ENCODE measurements around the gene STX12. TPM values are rescaled to one million over a fixed set of nuclear protein-coding genes. Genes with fewer than 3 reads are reported as not detected.
"Not testable (repeated sequence)": the region's sequence is repeated elsewhere in the genome, so short reads cannot be mapped to it uniquely, and the experiment has no call there.

STX12 gene
- total and polyA plus RNA-seq, 5 donors: 20.1 to 40.8 (median 29.6) TPM

GRCh38 chr1:27830621-27831440, 57.8 kb downstream of the STX12 start, which contains the start of gene PPP1R8:
TSS of gene PPP1R8 (plus strand) at chr1:27830782. CDS start at chr1:27830836, 54 bp downstream.
- DNase-seq (peak; percentile 95 to 98 (median 97)), ATAC-seq (peak; percentile 99 to 100)
- Histone ChIP-seq H3K4me3 (ENCODE audit: low read length) (peak within 1 kb of the TSS; percentile 87), H3K9me3 (ENCODE audit: control insufficient read depth, low read length) (no peaks in the 10 kb centered on the region), H3K27me3 (ENCODE audit: control insufficient read depth, insufficient read depth) (no peaks in the 10 kb centered on the region), H3K4me1 (ENCODE audit: control insufficient read depth, insufficient read depth, low read length) (peaks cover 4% of the 10 kb centered on the region), H3K27ac (ENCODE audit: low read length) (peak within 1 kb of the TSS; percentile 95)
- WGBS: under 1% methylated on average over 60 of the region's 60 CpGs
- intact Hi-C loops (cut with DNase I): no loop called here

- intact Hi-C loops (cut with DNase I): no loop called here
- 47% methylated on average over 10 of the region's 10 CpGs for whole genome bisulfite sequencing
These were observed 58.8 kb downstream of the STX12 start for GRCh38 chr1:27831568-27832410.

GRCh38 chr1:27832762-27833161, 59.7 kb downstream of the STX12 start:
- ATAC-seq (no peak), DNase-seq (no peak)
- Histone ChIP-seq H3K9me3 (ENCODE audit: control insufficient read depth, low read length) (no peaks in the 10 kb centered on the region), H3K4me3 (ENCODE audit: low read length) (no peak overlapping the region), H3K4me1 (ENCODE audit: control insufficient read depth, insufficient read depth, low read length) (peaks cover 4% of the 10 kb centered on the region), H3K27me3 (ENCODE audit: control insufficient read depth, insufficient read depth) (no peaks in the 10 kb centered on the region), H3K27ac (ENCODE audit: low read length) (no peak overlapping the region)
- intact Hi-C loops (cut with DNase I): no loop called here
- WGBS: 84% methylated on average over 2 of the region's 2 CpGs

More at GRCh38 chr1:27831568-27832410, 58.8 kb downstream of the STX12 start:
- peaks cover 4% of the 10 kb centered on the region for H3K4me1 ChIP-seq (ENCODE audit: control insufficient read depth, insufficient read depth, low read length)
- H3K4me3 ChIP-seq (ENCODE audit: low read length): peak overlapping the region; percentile 87
- no peak for ATAC-seq
- H3K9me3 ChIP-seq (ENCODE audit: control insufficient read depth, low read length): no peaks in the 10 kb centered on the region
- no peak for DNase-seq
- H3K27me3 ChIP-seq (ENCODE audit: control insufficient read depth, insufficient read depth): no peaks in the 10 kb centered on the region
- no peak overlapping the region for H3K27ac ChIP-seq (ENCODE audit: low read length)

- Histone ChIP-seq H3K4me1 (ENCODE audit: control insufficient read depth, insufficient read depth, low read length) (peaks cover 4% of the 10 kb centered on the region), H3K27me3 (ENCODE audit: control insufficient read depth, insufficient read depth) (no peaks in the 10 kb centered on the region), H3K4me3 (ENCODE audit: low read length) (no peak overlapping the region), H3K27ac (ENCODE audit: low read length) (no peak overlapping the region), H3K9me3 (ENCODE audit: control insufficient read depth, low read length) (no peaks in the 10 kb centered on the region)
- intact Hi-C loops (cut with DNase I): no loop called here
- ATAC-seq (no peak), DNase-seq (no peak)
- 92% methylated on average over 3 of the region's 3 CpGs for WGBS
These were observed 60.5 kb downstream of the STX12 start for GRCh38 chr1:27833470-27833869.

GRCh38 chr1:27835046-27835445, 62.0 kb downstream of the STX12 start:
- H3K9me3 ChIP-seq (ENCODE audit: control insufficient read depth, low read length): no peaks in the 10 kb centered on the region
- H3K4me1 ChIP-seq (ENCODE audit: control insufficient read depth, insufficient read depth, low read length): peaks cover 1% of the 10 kb centered on the region
- H3K27ac ChIP-seq (ENCODE audit: low read length): no peak overlapping the region
- no peak overlapping the region for H3K4me3 ChIP-seq (ENCODE audit: low read length)
- intact Hi-C loops (cut with DNase I): no loop called here
- no peak for DNase-seq
- ATAC-seq: no peak
- H3K27me3 ChIP-seq (ENCODE audit: control insufficient read depth, insufficient read depth): no peaks in the 10 kb centered on the region

GRCh38 chr1:27835501-27835900, 62.5 kb downstream of the STX12 start:
- Histone ChIP-seq H3K27me3 (ENCODE audit: control insufficient read depth, insufficient read depth) (no peaks in the 10 kb centered on the region), H3K4me3 (ENCODE audit: low read length) (no peak overlapping the region), H3K27ac (ENCODE audit: low read length) (no peak overlapping the region), H3K9me3 (ENCODE audit: control insufficient read depth, low read length) (no peaks in the 10 kb centered on the region), H3K4me1 (ENCODE audit: control insufficient read depth, insufficient read depth, low read length) (peaks cover 1% of the 10 kb centered on the region)
- 89% methylated on average over 1 of the region's 1 CpG for WGBS
- no peak for ATAC-seq
- no peak for DNase-seq
- intact Hi-C loops (cut with DNase I): no loop called here

- intact Hi-C loops (cut with DNase I): loop anchor here in 1 of 4 donors (10.0 kb wide), 2 partner anchors 135 to 355 kb away; no protein-coding TSS in a partner anchor
These were observed 76.9 kb downstream of the STX12 start for GRCh38 chr1:27849951-27850350.

GRCh38 chr1:27855085-27855484, 82.1 kb downstream of the STX12 start:
- no peak overlapping the region for H3K27ac ChIP-seq (ENCODE audit: low read length)
- H3K9me3 ChIP-seq (ENCODE audit: control insufficient read depth, low read length): no peaks in the 10 kb centered on the region
- intact Hi-C loops (cut with DNase I): loop anchor here in 2 of 4 donors (5.0 to 10.0 kb wide), 3 partner anchors 127 to 350 kb away; no protein-coding TSS in a partner anchor
- H3K4me1 ChIP-seq (ENCODE audit: control insufficient read depth, insufficient read depth, low read length): no peaks in the 10 kb centered on the region
- DNase-seq (no peak), ATAC-seq (no peak)
- 87% methylated on average over 6 of the region's 6 CpGs for WGBS
- H3K4me3 ChIP-seq (ENCODE audit: low read length): no peak overlapping the region
- no peaks in the 10 kb centered on the region for H3K27me3 ChIP-seq (ENCODE audit: control insufficient read depth, insufficient read depth)

More at GRCh38 chr1:27849951-27850350, 76.9 kb downstream of the STX12 start:
- Histone ChIP-seq H3K27me3 (ENCODE audit: control insufficient read depth, insufficient read depth) (no peaks in the 10 kb centered on the region), H3K4me3 (ENCODE audit: low read length) (no peak overlapping the region), H3K27ac (ENCODE audit: low read length) (no peak overlapping the region), H3K4me1 (ENCODE audit: control insufficient read depth, insufficient read depth, low read length) (no peaks in the 10 kb centered on the region), H3K9me3 (ENCODE audit: control insufficient read depth, low read length) (no peaks in the 10 kb centered on the region)
- no peak for ATAC-seq
- DNase-seq: no peak
- WGBS: 97% methylated on average over 7 of the region's 7 CpGs

GRCh38 chr1:27856561-27857343, 83.7 kb downstream of the STX12 start:
- ATAC-seq: no peak
- 67% methylated on average over 12 of the region's 12 CpGs for WGBS
- intact Hi-C loops (cut with DNase I): loop anchor here in 2 of 4 donors (5.0 to 10.0 kb wide), 3 partner anchors 126 to 348 kb away; no protein-coding TSS in a partner anchor

GRCh38 chr1:27857552-27857951, 84.5 kb downstream of the STX12 start:
- not testable (repeated sequence) for H3K4me1 ChIP-seq (ENCODE audit: control insufficient read depth, insufficient read depth, low read length); ATAC-seq; H3K4me3 ChIP-seq (ENCODE audit: low read length); H3K27ac ChIP-seq (ENCODE audit: low read length); H3K27me3 ChIP-seq (ENCODE audit: control insufficient read depth, insufficient read depth); H3K9me3 ChIP-seq (ENCODE audit: control insufficient read depth, low read length); DNase-seq
- WGBS: 77% methylated on average over 11 of the region's 11 CpGs
- intact Hi-C loops (cut with DNase I): loop anchor here in 2 of 4 donors (5.0 to 10.0 kb wide), 3 partner anchors 125 to 347 kb away; no protein-coding TSS in a partner anchor

More at GRCh38 chr1:27856561-27857343, 83.7 kb downstream of the STX12 start:
- H3K4me1 ChIP-seq (ENCODE audit: control insufficient read depth, insufficient read depth, low read length): no peaks in the 10 kb centered on the region
- no peak for DNase-seq
- no peaks in the 10 kb centered on the region for H3K9me3 ChIP-seq (ENCODE audit: control insufficient read depth, low read length)
- H3K27me3 ChIP-seq (ENCODE audit: control insufficient read depth, insufficient read depth): no peaks in the 10 kb centered on the region
- H3K4me3 ChIP-seq (ENCODE audit: low read length): no peak overlapping the region
- H3K27ac ChIP-seq (ENCODE audit: low read length): no peak overlapping the region

Measured in right cardiac atrium (tissue), 5 donors.